ENCODE data around the gene PDCD1LG2. TPM values are rescaled to one million over a fixed set of nuclear protein-coding genes. Genes with fewer than 3 reads are reported as not detected.

The PDCD1LG2 gene
- polyA plus RNA-seq, 1 of the 3 experiments (the other 2 are of a cell fraction) = 11.1 TPM

GRCh38 chr9:5512658-5513452, 2.5 kb downstream of the PDCD1LG2 start (continued):
- TF ChIP-seq REST (IDR thresholded peaks at IDR 0.05; ENCODE audit: low read depth, low read length) (no peak), SIN3A (IDR thresholded peaks at IDR 0.05; ENCODE audit: borderline replicate concordance, low read depth, low read length) (no peak), JUND (IDR thresholded peaks at IDR 0.05) (no peak), GABPA (IDR thresholded peaks at IDR 0.05; ENCODE audit: low read depth) (no peak), RAD21 (IDR thresholded peaks at IDR 0.05; ENCODE audit: low read length) (no peak), CHD2 (IDR thresholded peaks at IDR 0.05; ENCODE audit: low read length, partially characterized antibody) (no peak), RFX5 (IDR thresholded peaks at IDR 0.05; ENCODE audit: low read length) (no peak)

GRCh38 chr9:5513966-5514616, 3.8 kb downstream of the PDCD1LG2 start:
- Histone ChIP-seq H4K20me1 (ENCODE audit: insufficient read depth) (no peaks in the 10 kb centered on the region), H2AFZ (ENCODE audit: low read depth) (no peak overlapping the region), H3K36me3 (replicated peaks in 1 of 2; ENCODE audit: control insufficient read depth in 1 of 2, insufficient read depth in 2 of 2, low read length in 1 of 2) (no peaks in the 10 kb centered on the region), H3K9me3 (no peaks in the 10 kb centered on the region), H3K27me3 (ENCODE audit: insufficient read depth) (no peaks in the 10 kb centered on the region), H3K4me2 (peak overlapping the region; percentile 83), H3F3A (replicated peaks; ENCODE audit: insufficient read depth) (peaks cover 31% of the 10 kb centered on the region), H3K9me2 (no peaks in the 10 kb centered on the region), H3K79me2 (ENCODE audit: insufficient read depth) (peaks cover 84% of the 10 kb centered on the region), H3K27ac (ENCODE audit: low read depth in 2 of 2, low read length in 1 of 2) (peak overlapping the region in 1 of 2 experiments; percentile 100; a peak in 1 of 4 replicates), H3K4me1 (ENCODE audit: control insufficient read depth in 1 of 2, insufficient read depth in 2 of 2, low read depth in 1 of 2, low read length in 1 of 2) (peaks cover 13 to 38% of the 10 kb centered on the region in 2 experiments), H3K9ac (no peak overlapping the region), H3K4me3 (ENCODE audit: low read depth in 2 of 2, low read length in 1 of 2) (peak overlapping the region in 1 of 2 experiments; percentile 20; a peak in 1 of 4 replicates)
- ChIA-PET CTCF (interaction anchor here (1.3 kb wide), 1 partner anchor 36 kb away, joined by 3 read pairs; no protein-coding TSS in a partner anchor), POLR2A (no interaction called here)
- TF ChIP-seq FOSL2 (IDR thresholded peaks at IDR 0.05; ENCODE audit: borderline replicate concordance, low read depth) (no peak), NRF1 (IDR thresholded peaks at IDR 0.05; ENCODE audit: low read depth, low read length) (no peak), CTCF (IDR thresholded peaks at IDR 0.05) (no peak), USF2 (IDR thresholded peaks at IDR 0.05; ENCODE audit: borderline replicate concordance, low read depth, low read length) (no peak), ZBTB33 (IDR thresholded peaks at IDR 0.05; ENCODE audit: borderline replicate concordance, low read depth) (no peak), FOXJ3 (CRISPR knock-in tag; IDR thresholded peaks at IDR 0.05) (no peak), RAD21 (IDR thresholded peaks at IDR 0.05; ENCODE audit: low read length) (no peak), ELF1 (IDR thresholded peaks at IDR 0.05) (no peak), IRF3 (IDR thresholded peaks at IDR 0.05; ENCODE audit: low read depth, low read length) (no peak)
- no peak for DNase-seq
- WGBS (ENCODE audit: low lambda C conversion rate) = 95% methylated on average over 2 of the region's 2 CpGs

All from SK-N-SH (cell line).